K562 (cell line): ENCODE measurements around the gene SEC14L5. TPM values are rescaled to one million over a fixed set of nuclear protein-coding genes. Genes with fewer than 3 reads are reported as not detected.
A peak's percentile ranks its signal among the peaks of the same experiment; 100 is the strongest.

Experiments
- ATAC-seq: fragments of 200-7000 bp; cut with Tn5 transposase; 3 replicates; pipeline ENCODE4 v1.9.1; 2020; ENCODE audit warnings: moderate library complexity
- BruUV-seq: library from RNA; stranded (reverse); fragments of 400-500 nt; replicated peaks from 2 replicates; lab custom pipeline; 2021; lab: Mats Ljungman, UMichigan
- CTCF ChIA-PET: fragments of 300-600 bp; formaldehyde crosslinking; extraction: SDS; loops from one replicate; lab custom pipeline; 2021; ENCODE audit warnings: low intra/inter-chr PET ratio; lab: Yijun Ruan, JAX
- POLR2A ChIA-PET: fragments of 300-600, 350-650 bp; sonication (Branson Sonifier 250); formaldehyde crosslinking; extraction: SDS; loops from one replicate; lab custom pipeline; 2021; ENCODE audit warnings: antibody characterized with exemption, inconsistent platforms; lab: Yijun Ruan, JAX
- DNase-seq, 4 experiments: peaks; one replicate each; pipeline versions ENCODE4 v3.0.0 to v3.0.0-alpha.2; 2011 to 2018; ENCODE audit warnings: low spot score in 3 of 4, mixed read lengths in 3 of 4; ENCODE audit errors: extremely low read depth in 1 of 4
- FAIRE-seq: peaks from 2 replicates; lab custom pipeline; 2011; peaks lifted over from hg19 to GRCh38; lab: Jason Lieb, UNC
- H2AFZ ChIP-seq: 2 replicates; pipeline ENCODE4 v1.6.0; 2011; ENCODE audit warnings: low read depth, low read length, control low read depth, inconsistent platforms
- H3K27ac ChIP-seq: fragments of 200-600 bp; 3 replicates; pipeline ENCODE4 v1.8.0; 2011; ENCODE audit warnings: low read depth, mild to moderate bottlenecking, control low read depth, inconsistent platforms, low read length, moderate library complexity, mixed read lengths; ENCODE audit errors: extremely low read depth
- H3K27me3 ChIP-seq, 2 experiments: fragments of 300-600 bp in 1 of 2; 2 replicates in 1 of 2; 3 replicates in 1 of 2; pipeline versions ENCODE4 v1.6.0 to v1.8.0; 2011; ENCODE audit warnings: inconsistent platforms in 2 of 2, low read length in 2 of 2, mild to moderate bottlenecking in 1 of 2, mixed read lengths in 1 of 2, moderate library complexity in 1 of 2; ENCODE audit not compliant: control insufficient read depth in 2 of 2, insufficient read depth in 2 of 2
- H3K36me3 ChIP-seq: fragments of 300-600 bp; 3 replicates; pipeline ENCODE4 v1.8.0; 2011; ENCODE audit warnings: mild to moderate bottlenecking, low read length, inconsistent platforms; ENCODE audit not compliant: control insufficient read depth, insufficient read depth
- H3K4me1 ChIP-seq, 2 experiments: fragments of 200-600 bp in 1 of 2; replicated peaks in 1 of 2; 2 replicates in 1 of 2; 3 replicates in 1 of 2; pipeline versions ENCODE4 v1.5.1 to v1.8.0; 2011; ENCODE audit warnings: inconsistent platforms in 2 of 2, low read length in 2 of 2, mild to moderate bottlenecking in 1 of 2, mixed read lengths in 1 of 2, moderate library complexity in 1 of 2; ENCODE audit not compliant: control insufficient read depth in 2 of 2, insufficient read depth in 2 of 2
- H3K4me2 ChIP-seq: 2 replicates; pipeline ENCODE4 v1.6.1; 2011; ENCODE audit warnings: low read length, control low read depth, inconsistent platforms, mixed read lengths; ENCODE audit not compliant: insufficient read depth
- H3K4me3 ChIP-seq: fragments of 200-600 bp; sonication (generic), shearing (Covaris generic); 2 replicates; pipeline ENCODE4 v1.5.1; 2016; ENCODE audit warnings: control low read depth, inconsistent platforms
- H3K79me2 ChIP-seq: fragments of 200-600 bp; 3 replicates; pipeline ENCODE4 v1.8.0; 2011; ENCODE audit warnings: low read length, inconsistent platforms; ENCODE audit not compliant: control insufficient read depth, insufficient read depth
- H3K9ac ChIP-seq, 2 experiments: 2 replicates each; pipeline versions ENCODE4 v1.6.0 to v1.6.1; 2011; ENCODE audit warnings: low read depth in 2 of 2, low read length in 2 of 2, control low read depth in 1 of 2, inconsistent platforms in 1 of 2, mild to moderate bottlenecking in 1 of 2, mixed read lengths in 1 of 2; ENCODE audit not compliant: insufficient read depth in 1 of 2
- H3K9me1 ChIP-seq: one replicate; pipeline ENCODE4 v1.6.0; 2011; ENCODE audit warnings: inconsistent platforms, mild to moderate bottlenecking, low read length, moderate library complexity; ENCODE audit not compliant: control insufficient read depth, insufficient read depth
- H3K9me3 ChIP-seq: replicated peaks from 2 replicates; pipeline ENCODE4 v1.5.1; 2011; ENCODE audit warnings: low read depth, low read length, inconsistent platforms; ENCODE audit not compliant: control insufficient read depth, insufficient read depth
- H4K20me1 ChIP-seq: replicated peaks from 2 replicates; pipeline ENCODE4 v1.6.1; 2011; ENCODE audit warnings: low read length, inconsistent platforms, mixed read lengths; ENCODE audit not compliant: control insufficient read depth, insufficient read depth
- MYC ChIP-seq, 2 experiments: fragments of 250-450 bp in 1 of 2; sonication (Bioruptor Pico) in 1 of 2; IDR thresholded peaks; 2 replicates each; pipeline versions ENCODE4 v1.5.1 to v1.6.1; 2012 to 2021; ENCODE audit warnings: low read depth in 2 of 2, borderline replicate concordance in 1 of 2, improper control_type of control experiment in 1 of 2, low read length in 1 of 2, mild to moderate bottlenecking in 1 of 2, moderate library complexity in 1 of 2
- PKNOX1 ChIP-seq: fragments of 450-650 bp; IDR thresholded peaks from 2 replicates; pipeline ENCODE4 v1.6.1; 2016
- U2AF1 ChIP-seq: fragments of 200-400 bp; formaldehyde crosslinking; optimal IDR thresholded peaks from 2 replicates; pipeline ENCODE3; 2017; ENCODE audit warnings: mild to moderate bottlenecking, low read depth, low read length, moderate library complexity
- USF2 ChIP-seq: sonication (generic); formaldehyde crosslinking; IDR thresholded peaks from 2 replicates; pipeline ENCODE4 v1.5.0; 2020; ENCODE audit warnings: missing genetic modification reagents
- WGBS: fragments of 100-300 bp; shearing (Covaris generic); methylation state at CpG from one replicate; pipeline ENCODE4 v1.1.6; 2016; ENCODE audit warnings: low coverage, mixed read lengths; ENCODE audit not compliant: insufficient coverage; ENCODE audit errors: missing lambda C conversion rate; 5-methylcytosine and 5-hydroxymethylcytosine counted together
- in situ Hi-C: fragments of 300-500 bp; cut with MboI; formaldehyde crosslinking; loops from 4 replicates; pipeline ENCODE4 v1.15.0; 2018; ENCODE audit warnings: inconsistent platforms, mixed read lengths
- intact Hi-C: fragments of 100-400 bp; cut with micrococcal nuclease; formaldehyde crosslinking; loops from 2 replicates; pipeline ENCODE4 v1.14.2; 2022
- polyA plus RNA-seq, 8 experiments: library from polyadenylated mRNA; depleted of rRNA in 4 of 8; stranded (reverse) in 5 of 8; unstranded in 3 of 8; fragments of >200 nt; fragmentation: Nextera tagmentation in 2 of 8; fragmentation: Illumina TruSeq in 1 of 8; extraction: Ambion mirVana in 2 of 8; extraction: Trizol in 1 of 8; gene quantifications; 2 replicates each; pipeline versions ENCODE4 v1.2.1 to v1.2.3, GENCODE V29; 2011 to 2014; ENCODE audit warnings: inconsistent platforms in 1 of 8, missing spikeins in 1 of 8
- total RNA-seq, 7 experiments: library from RNA; depleted of rRNA in 6 of 7; stranded (reverse); fragments of >200 nt in 6 of 7; fragmentation: Illumina TruSeq in 2 of 7; extraction: Trizol in 2 of 7; gene quantifications; 2 replicates each; pipeline versions ENCODE4 v1.2.1 to v1.2.3, GENCODE V29; 2011 to 2021; ENCODE audit warnings: low replicate concordance in 1 of 7
- TF ChIP-seq, protein P1 (sequence below), 2 experiments: fragments of 150-350 bp in 1 of 2; IDR thresholded peaks; 2 replicates each; pipeline ENCODE4 v1.6.1; 2012 to 2016; ENCODE audit warnings: low read depth in 2 of 2, low read length in 2 of 2, mild to moderate bottlenecking in 1 of 2, moderate library complexity in 1 of 2
- TF ChIP-seq, protein P2 (sequence below), 2 experiments: fragments of 450-650 bp; formaldehyde crosslinking in 1 of 2; IDR thresholded peaks; 2 replicates each; pipeline versions ENCODE4 v1.4.0 to v1.6.1; 2014 to 2020; ENCODE audit warnings: mild to moderate bottlenecking in 2 of 2, borderline replicate concordance in 1 of 2, low read depth in 1 of 2

The SEC14L5 gene
- total and polyA plus RNA-seq, 9 of the 15 experiments (the other 6 are each of a cell fraction or from before 2014, with no cell fraction given), result 0.11 TPM; not detected in 8

- peaks cover 51 to 84% of the 10 kb centered on the region in 2 experiments for H3K27me3 ChIP-seq
- ChIA-PET CTCF (no interaction called here), POLR2A (interaction anchor here (0.6 to 1.9 kb wide), 2 partner anchors 11 to 269 kb away, joined by 3 to 9 read pairs; no protein-coding TSS in a partner anchor)
- H3K36me3 ChIP-seq, result no peaks in the 10 kb centered on the region
- H2AFZ ChIP-seq, result no peak overlapping the region
- WGBS, result 1% methylated on average over 8 of the region's 8 CpGs
- DNase-seq, result no peak
- peaks cover 0 to 18% of the 10 kb centered on the region in 2 experiments; a peak in 3 of 5 replicates for H3K4me1 ChIP-seq
- peaks cover 25% of the 10 kb centered on the region for H4K20me1 ChIP-seq
- no peaks in the 10 kb centered on the region for H3K79me2 ChIP-seq
- H3K9me3 ChIP-seq, result no peaks in the 10 kb centered on the region
- no peak overlapping the region for H3K4me2 ChIP-seq
- H3K4me3 ChIP-seq, result no peak overlapping the region
- H3K27ac ChIP-seq, result no peak overlapping the region
- ATAC-seq, result no peak
- peak; percentile 29 for FAIRE-seq
- in situ Hi-C loops (no loop called here), intact Hi-C loops (loop anchor here (10.0 kb wide), 1 partner anchor 49 kb away; no protein-coding TSS in a partner anchor)
- H3K9me1 ChIP-seq, result no peaks in the 10 kb centered on the region
- BruUV-seq, result no TSS peak
- H3K9ac ChIP-seq, result no peak overlapping the region
- no peak for TF ChIP-seq U2AF1
- TF ChIP-seq, protein P1, sequence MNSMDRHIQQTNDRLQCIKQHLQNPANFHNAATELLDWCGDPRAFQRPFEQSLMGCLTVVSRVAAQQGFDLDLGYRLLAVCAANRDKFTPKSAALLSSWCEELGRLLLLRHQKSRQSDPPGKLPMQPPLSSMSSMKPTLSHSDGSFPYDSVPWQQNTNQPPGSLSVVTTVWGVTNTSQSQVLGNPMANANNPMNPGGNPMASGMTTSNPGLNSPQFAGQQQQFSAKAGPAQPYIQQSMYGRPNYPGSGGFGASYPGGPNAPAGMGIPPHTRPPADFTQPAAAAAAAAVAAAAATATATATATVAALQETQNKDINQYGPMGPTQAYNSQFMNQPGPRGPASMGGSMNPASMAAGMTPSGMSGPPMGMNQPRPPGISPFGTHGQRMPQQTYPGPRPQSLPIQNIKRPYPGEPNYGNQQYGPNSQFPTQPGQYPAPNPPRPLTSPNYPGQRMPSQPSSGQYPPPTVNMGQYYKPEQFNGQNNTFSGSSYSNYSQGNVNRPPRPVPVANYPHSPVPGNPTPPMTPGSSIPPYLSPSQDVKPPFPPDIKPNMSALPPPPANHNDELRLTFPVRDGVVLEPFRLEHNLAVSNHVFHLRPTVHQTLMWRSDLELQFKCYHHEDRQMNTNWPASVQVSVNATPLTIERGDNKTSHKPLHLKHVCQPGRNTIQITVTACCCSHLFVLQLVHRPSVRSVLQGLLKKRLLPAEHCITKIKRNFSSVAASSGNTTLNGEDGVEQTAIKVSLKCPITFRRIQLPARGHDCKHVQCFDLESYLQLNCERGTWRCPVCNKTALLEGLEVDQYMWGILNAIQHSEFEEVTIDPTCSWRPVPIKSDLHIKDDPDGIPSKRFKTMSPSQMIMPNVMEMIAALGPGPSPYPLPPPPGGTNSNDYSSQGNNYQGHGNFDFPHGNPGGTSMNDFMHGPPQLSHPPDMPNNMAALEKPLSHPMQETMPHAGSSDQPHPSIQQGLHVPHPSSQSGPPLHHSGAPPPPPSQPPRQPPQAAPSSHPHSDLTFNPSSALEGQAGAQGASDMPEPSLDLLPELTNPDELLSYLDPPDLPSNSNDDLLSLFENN (IDR thresholded peaks at IDR 0.05; ENCODE audit: low read depth in 2 of 2, low read length in 2 of 2), result peak in 1 of 2 experiments; percentile 65; a peak in 1 of 4 replicates
- no peak for TF ChIP-seq USF2 (CRISPR knock-in tag)
- TF ChIP-seq PKNOX1, result peak; percentile 29
- TF ChIP-seq MYC (IDR thresholded peaks at IDR 0.05; ENCODE audit: low read depth, low read length), result 0 out of 2 replicates have a peak, but pooled peaks have one; percentile 8
- TF ChIP-seq MYC (CRISPR knock-in tag; IDR thresholded peaks at IDR 0.05; ENCODE audit: borderline replicate concordance, low read depth), result no peak
- TF ChIP-seq, protein P2, sequence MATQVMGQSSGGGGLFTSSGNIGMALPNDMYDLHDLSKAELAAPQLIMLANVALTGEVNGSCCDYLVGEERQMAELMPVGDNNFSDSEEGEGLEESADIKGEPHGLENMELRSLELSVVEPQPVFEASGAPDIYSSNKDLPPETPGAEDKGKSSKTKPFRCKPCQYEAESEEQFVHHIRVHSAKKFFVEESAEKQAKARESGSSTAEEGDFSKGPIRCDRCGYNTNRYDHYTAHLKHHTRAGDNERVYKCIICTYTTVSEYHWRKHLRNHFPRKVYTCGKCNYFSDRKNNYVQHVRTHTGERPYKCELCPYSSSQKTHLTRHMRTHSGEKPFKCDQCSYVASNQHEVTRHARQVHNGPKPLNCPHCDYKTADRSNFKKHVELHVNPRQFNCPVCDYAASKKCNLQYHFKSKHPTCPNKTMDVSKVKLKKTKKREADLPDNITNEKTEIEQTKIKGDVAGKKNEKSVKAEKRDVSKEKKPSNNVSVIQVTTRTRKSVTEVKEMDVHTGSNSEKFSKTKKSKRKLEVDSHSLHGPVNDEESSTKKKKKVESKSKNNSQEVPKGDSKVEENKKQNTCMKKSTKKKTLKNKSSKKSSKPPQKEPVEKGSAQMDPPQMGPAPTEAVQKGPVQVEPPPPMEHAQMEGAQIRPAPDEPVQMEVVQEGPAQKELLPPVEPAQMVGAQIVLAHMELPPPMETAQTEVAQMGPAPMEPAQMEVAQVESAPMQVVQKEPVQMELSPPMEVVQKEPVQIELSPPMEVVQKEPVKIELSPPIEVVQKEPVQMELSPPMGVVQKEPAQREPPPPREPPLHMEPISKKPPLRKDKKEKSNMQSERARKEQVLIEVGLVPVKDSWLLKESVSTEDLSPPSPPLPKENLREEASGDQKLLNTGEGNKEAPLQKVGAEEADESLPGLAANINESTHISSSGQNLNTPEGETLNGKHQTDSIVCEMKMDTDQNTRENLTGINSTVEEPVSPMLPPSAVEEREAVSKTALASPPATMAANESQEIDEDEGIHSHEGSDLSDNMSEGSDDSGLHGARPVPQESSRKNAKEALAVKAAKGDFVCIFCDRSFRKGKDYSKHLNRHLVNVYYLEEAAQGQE (IDR thresholded peaks at IDR 0.05; ENCODE audit: borderline replicate concordance), result peak; percentile 29
- TF ChIP-seq, protein P2 (CRISPR knock-in tag; IDR thresholded peaks at IDR 0.05; ENCODE audit: low read depth), result no peak
Observed at GRCh38 chr16:4933433-4933832, 24.7 kb upstream of the SEC14L5 start.
